Measurements from ENCODE around the gene HCFC1. TPM values are rescaled to one million over a fixed set of nuclear protein-coding genes. Genes with fewer than 3 reads are reported as not detected.

Gene HCFC1
- polyA plus RNA-seq, 1 of the 3 experiments (the other 2 are of a cell fraction) = 9.5 TPM

DNA sequence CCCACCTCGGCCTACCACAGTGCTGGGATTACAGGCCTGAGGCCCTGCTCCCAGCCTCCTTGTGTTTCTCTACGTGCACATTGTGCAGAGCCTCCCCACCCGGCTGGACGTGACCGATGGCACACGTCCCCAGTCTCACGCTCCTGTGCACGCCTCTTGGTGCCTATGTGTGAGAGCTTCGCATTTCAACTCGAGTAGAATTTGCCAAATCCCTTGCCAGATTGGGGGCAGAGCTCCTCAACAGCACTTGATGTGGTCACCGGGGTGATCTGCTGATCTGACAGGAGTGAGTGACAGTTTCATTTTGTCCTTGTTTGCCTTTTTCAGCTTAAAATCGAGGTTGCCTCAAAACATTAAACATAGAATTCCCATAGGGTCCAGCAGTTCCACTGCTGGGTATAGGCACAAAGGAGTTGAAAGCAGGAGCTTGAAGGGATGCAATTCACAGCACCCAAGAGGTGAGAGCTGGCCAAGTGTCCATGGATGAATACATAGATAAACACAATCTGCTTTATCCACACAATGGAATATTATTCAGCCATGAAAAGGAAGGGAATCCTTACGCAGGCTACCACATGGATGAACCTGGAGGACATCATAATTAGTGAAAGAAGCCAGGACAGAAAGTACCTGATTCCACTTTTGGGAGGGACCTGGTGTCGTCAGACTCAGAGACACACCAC lies 18.5 kb upstream of the HCFC1 start:
- Histone ChIP-seq H3F3A (replicated peaks; ENCODE audit: insufficient read depth) (no peaks in the 10 kb centered on the region), H2AFZ (ENCODE audit: low read depth) (no peak overlapping the region), H3K9me2 (no peaks in the 10 kb centered on the region), H3K9ac (no peak overlapping the region), H3K27me3 (ENCODE audit: insufficient read depth) (peaks cover 11% of the 10 kb centered on the region), H3K9me3 (no peaks in the 10 kb centered on the region), H3K4me2 (no peak overlapping the region), H3K79me2 (ENCODE audit: insufficient read depth) (no peaks in the 10 kb centered on the region), H3K4me3 (ENCODE audit: low read depth in 2 of 2, low read length in 1 of 2) (no peak overlapping the region), H3K36me3 (replicated peaks in 1 of 2; ENCODE audit: control insufficient read depth in 1 of 2, insufficient read depth in 2 of 2, low read length in 1 of 2) (no peaks in the 10 kb centered on the region), H3K27ac (ENCODE audit: low read depth in 2 of 2, low read length in 1 of 2) (no peak overlapping the region), H4K20me1 (ENCODE audit: insufficient read depth) (peaks cover 3% of the 10 kb centered on the region; the same call in 1 of the 2 replicates), H3K4me1 (ENCODE audit: control insufficient read depth in 1 of 2, insufficient read depth in 2 of 2, low read depth in 1 of 2, low read length in 1 of 2) (peaks cover 0 to 3% of the 10 kb centered on the region in 2 experiments; a peak in 1 of 4 replicates)
- no peak for DNase-seq
- ChIA-PET POLR2A (no interaction called here), CTCF (interaction anchor here (0.9 to 2.0 kb wide), 2 partner anchors 23 to 43 kb away, joined by 3 to 10 read pairs; no protein-coding TSS in a partner anchor)
- WGBS (ENCODE audit: low lambda C conversion rate) = 86% methylated on average over 14 of the region's 14 CpGs
- TF ChIP-seq JUND (IDR thresholded peaks at IDR 0.05) (no peak), RAD21 (IDR thresholded peaks at IDR 0.05; ENCODE audit: low read length) (no peak), TCF12 (IDR thresholded peaks at IDR 0.05) (no peak), SMC3 (IDR thresholded peaks at IDR 0.05; ENCODE audit: low read depth, low read length) (no peak), TAF1 (IDR thresholded peaks at IDR 0.05; ENCODE audit: borderline replicate concordance, low read depth, low read length) (no peak), EZH2phosphoT487 (IDR thresholded peaks at IDR 0.05; ENCODE audit: borderline replicate concordance, low read depth) (no peak), MEF2A (IDR thresholded peaks at IDR 0.05; ENCODE audit: borderline replicate concordance, low read depth) (no peak), YY1 (IDR thresholded peaks at IDR 0.05; ENCODE audit: low read depth) (no peak), CHD2 (IDR thresholded peaks at IDR 0.05; ENCODE audit: low read length, partially characterized antibody) (no peak), POLR2AphosphoS5 (IDR thresholded peaks at IDR 0.05; ENCODE audit: low read depth, low read length) (no peak), FOXM1 (IDR thresholded peaks at IDR 0.05; ENCODE audit: low read depth) (no peak), FOSL2 (IDR thresholded peaks at IDR 0.05; ENCODE audit: borderline replicate concordance, low read depth) (no peak), NFIC (IDR thresholded peaks at IDR 0.05; ENCODE audit: borderline replicate concordance) (no peak), RFX5 (IDR thresholded peaks at IDR 0.05; ENCODE audit: low read length) (no peak)
- TF ChIP-seq, protein P1, sequence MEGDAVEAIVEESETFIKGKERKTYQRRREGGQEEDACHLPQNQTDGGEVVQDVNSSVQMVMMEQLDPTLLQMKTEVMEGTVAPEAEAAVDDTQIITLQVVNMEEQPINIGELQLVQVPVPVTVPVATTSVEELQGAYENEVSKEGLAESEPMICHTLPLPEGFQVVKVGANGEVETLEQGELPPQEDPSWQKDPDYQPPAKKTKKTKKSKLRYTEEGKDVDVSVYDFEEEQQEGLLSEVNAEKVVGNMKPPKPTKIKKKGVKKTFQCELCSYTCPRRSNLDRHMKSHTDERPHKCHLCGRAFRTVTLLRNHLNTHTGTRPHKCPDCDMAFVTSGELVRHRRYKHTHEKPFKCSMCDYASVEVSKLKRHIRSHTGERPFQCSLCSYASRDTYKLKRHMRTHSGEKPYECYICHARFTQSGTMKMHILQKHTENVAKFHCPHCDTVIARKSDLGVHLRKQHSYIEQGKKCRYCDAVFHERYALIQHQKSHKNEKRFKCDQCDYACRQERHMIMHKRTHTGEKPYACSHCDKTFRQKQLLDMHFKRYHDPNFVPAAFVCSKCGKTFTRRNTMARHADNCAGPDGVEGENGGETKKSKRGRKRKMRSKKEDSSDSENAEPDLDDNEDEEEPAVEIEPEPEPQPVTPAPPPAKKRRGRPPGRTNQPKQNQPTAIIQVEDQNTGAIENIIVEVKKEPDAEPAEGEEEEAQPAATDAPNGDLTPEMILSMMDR (IDR thresholded peaks at IDR 0.05) = no peak
- TF ChIP-seq, protein P2, sequence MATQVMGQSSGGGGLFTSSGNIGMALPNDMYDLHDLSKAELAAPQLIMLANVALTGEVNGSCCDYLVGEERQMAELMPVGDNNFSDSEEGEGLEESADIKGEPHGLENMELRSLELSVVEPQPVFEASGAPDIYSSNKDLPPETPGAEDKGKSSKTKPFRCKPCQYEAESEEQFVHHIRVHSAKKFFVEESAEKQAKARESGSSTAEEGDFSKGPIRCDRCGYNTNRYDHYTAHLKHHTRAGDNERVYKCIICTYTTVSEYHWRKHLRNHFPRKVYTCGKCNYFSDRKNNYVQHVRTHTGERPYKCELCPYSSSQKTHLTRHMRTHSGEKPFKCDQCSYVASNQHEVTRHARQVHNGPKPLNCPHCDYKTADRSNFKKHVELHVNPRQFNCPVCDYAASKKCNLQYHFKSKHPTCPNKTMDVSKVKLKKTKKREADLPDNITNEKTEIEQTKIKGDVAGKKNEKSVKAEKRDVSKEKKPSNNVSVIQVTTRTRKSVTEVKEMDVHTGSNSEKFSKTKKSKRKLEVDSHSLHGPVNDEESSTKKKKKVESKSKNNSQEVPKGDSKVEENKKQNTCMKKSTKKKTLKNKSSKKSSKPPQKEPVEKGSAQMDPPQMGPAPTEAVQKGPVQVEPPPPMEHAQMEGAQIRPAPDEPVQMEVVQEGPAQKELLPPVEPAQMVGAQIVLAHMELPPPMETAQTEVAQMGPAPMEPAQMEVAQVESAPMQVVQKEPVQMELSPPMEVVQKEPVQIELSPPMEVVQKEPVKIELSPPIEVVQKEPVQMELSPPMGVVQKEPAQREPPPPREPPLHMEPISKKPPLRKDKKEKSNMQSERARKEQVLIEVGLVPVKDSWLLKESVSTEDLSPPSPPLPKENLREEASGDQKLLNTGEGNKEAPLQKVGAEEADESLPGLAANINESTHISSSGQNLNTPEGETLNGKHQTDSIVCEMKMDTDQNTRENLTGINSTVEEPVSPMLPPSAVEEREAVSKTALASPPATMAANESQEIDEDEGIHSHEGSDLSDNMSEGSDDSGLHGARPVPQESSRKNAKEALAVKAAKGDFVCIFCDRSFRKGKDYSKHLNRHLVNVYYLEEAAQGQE (IDR thresholded peaks at IDR 0.05; ENCODE audit: low read depth, low read length) = no peak
- TF ChIP-seq, protein P3, sequence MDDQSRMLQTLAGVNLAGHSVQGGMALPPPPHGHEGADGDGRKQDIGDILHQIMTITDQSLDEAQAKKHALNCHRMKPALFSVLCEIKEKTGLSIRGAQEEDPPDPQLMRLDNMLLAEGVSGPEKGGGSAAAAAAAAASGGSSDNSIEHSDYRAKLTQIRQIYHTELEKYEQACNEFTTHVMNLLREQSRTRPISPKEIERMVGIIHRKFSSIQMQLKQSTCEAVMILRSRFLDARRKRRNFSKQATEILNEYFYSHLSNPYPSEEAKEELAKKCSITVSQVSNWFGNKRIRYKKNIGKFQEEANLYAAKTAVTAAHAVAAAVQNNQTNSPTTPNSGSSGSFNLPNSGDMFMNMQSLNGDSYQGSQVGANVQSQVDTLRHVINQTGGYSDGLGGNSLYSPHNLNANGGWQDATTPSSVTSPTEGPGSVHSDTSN (IDR thresholded peaks at IDR 0.05) = no peak
- TF ChIP-seq, protein P4, sequence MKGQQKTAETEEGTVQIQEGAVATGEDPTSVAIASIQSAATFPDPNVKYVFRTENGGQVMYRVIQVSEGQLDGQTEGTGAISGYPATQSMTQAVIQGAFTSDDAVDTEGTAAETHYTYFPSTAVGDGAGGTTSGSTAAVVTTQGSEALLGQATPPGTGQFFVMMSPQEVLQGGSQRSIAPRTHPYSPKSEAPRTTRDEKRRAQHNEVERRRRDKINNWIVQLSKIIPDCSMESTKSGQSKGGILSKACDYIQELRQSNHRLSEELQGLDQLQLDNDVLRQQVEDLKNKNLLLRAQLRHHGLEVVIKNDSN (IDR thresholded peaks at IDR 0.05; ENCODE audit: borderline replicate concordance, low read depth) = no peak
